ENCODE measurements around the gene AKR1A1.

DNA sequence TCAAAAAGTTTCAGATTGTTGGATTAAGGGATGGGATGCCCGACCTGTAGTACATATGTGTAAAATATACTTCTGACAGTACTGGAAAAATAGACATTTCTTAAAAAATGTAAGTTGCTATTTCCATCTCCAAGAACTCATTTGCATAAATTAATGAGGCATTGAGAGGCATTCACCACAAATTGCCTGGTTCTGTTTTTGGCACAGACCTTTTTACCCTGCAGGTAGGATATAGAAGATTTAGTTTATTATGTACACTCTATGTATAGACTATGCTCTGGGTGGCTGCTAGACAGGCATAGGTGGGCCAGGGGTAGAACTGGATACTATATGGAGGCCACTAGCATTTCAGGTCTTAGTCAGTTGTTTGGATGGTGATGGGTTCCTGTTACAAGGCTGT, 65.3 kb downstream of the AKR1A1 start:
- TF ChIP-seq, protein P1, sequence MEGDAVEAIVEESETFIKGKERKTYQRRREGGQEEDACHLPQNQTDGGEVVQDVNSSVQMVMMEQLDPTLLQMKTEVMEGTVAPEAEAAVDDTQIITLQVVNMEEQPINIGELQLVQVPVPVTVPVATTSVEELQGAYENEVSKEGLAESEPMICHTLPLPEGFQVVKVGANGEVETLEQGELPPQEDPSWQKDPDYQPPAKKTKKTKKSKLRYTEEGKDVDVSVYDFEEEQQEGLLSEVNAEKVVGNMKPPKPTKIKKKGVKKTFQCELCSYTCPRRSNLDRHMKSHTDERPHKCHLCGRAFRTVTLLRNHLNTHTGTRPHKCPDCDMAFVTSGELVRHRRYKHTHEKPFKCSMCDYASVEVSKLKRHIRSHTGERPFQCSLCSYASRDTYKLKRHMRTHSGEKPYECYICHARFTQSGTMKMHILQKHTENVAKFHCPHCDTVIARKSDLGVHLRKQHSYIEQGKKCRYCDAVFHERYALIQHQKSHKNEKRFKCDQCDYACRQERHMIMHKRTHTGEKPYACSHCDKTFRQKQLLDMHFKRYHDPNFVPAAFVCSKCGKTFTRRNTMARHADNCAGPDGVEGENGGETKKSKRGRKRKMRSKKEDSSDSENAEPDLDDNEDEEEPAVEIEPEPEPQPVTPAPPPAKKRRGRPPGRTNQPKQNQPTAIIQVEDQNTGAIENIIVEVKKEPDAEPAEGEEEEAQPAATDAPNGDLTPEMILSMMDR (IDR thresholded peaks at IDR 0.05) = no peak
- TF ChIP-seq POLR2A (IDR thresholded peaks at IDR 0.05) = no peak
